ENCODE results near the gene TTC33.
"Not testable (repeated sequence)": the region's sequence is repeated elsewhere in the genome, so short reads cannot be mapped to it uniquely, and the experiment has no call there.

Gene TTC33

DNA sequence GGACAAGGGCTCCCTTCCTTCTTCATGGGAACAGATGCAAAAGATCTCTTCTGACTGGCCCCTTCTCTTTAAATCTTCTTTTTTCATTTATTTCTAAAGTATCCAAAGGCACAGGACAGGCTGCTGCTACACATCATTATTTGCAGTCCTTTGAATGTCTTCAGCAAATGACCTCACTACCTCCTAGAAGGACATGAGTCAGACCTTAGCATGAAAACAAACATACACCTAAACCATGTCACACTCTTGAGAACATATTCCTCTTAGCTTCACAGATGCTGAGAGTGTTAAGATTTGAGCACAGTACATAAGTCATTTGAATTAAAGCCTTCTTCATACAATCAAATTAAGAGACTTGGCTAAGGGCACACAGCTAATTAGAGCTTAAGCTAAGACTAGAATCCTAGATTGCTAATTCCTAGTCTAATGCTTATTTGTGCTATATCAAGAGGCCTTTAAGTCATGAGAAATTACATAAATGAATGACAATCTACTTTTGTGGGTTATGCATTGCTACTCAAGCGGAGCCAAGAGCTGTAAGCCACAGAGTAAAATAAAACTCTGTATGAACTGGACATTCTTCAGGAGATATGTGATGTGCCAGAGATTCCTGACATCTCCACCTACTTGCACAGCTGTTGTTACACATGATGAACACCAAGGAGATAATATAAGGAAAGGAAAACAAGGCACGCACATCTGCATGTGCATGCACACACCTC is 185.2 kb downstream of the TTC33 start:
- no peaks in the 10 kb centered on the region for H3K27me3 ChIP-seq (replicated peaks; ENCODE audit: control insufficient read depth, insufficient read depth, low read length, poor library complexity, severe bottlenecking)
- H3K4me1 ChIP-seq (ENCODE audit: control insufficient read depth, insufficient read depth, low read length, poor library complexity, severe bottlenecking), result no peaks in the 10 kb centered on the region
- H3K27ac ChIP-seq (ENCODE audit: insufficient read depth, low read length, poor library complexity, severe bottlenecking), result no peak overlapping the region
- no peaks in the 10 kb centered on the region for H3K36me3 ChIP-seq (ENCODE audit: control insufficient read depth, insufficient read depth, low read length)
- no peaks in the 10 kb centered on the region for H3K9me3 ChIP-seq (ENCODE audit: control insufficient read depth, low read length)
- no peak for DNase-seq
- no peak overlapping the region for H3K4me3 ChIP-seq (ENCODE audit: insufficient read depth, low read depth, low read length, poor library complexity, severe bottlenecking)

DNA sequence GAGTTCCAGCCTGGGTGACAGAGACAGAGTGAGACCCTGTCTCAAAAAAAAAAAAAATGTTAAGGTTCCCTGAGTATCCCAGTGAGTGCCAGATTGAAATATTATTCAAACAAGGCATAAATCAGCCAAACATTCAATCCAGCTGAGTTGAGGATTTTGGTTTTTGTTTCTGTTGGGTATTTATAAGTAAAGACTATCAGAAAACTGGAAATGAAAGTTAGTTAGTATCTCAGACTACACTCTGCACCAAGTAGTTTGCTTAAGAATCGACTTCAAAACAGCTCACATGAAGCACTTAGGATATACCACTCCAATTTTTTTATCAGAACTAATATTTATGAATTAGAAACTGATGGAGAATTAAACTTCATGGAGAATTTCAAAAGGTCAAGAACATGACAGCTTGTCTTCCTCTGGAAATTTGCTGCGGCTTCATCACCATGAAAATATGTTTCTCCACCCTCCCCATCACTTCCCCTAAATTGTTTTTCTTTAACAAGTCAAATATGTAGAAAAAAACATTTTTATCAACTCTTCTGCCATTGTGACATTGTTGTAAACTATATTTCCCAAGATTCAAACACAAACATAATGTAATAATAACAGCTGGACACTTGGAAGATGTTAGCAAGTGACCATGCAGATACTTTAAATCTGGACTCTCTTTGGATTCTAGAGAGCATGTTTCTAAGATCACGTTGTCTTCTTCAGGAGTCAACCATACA is 186.1 kb downstream of the TTC33 start:
- no peak for DNase-seq
- no peak overlapping the region for H3K4me3 ChIP-seq (ENCODE audit: insufficient read depth, low read depth, low read length, poor library complexity, severe bottlenecking)
- H3K27ac ChIP-seq (ENCODE audit: insufficient read depth, low read length, poor library complexity, severe bottlenecking), result no peak overlapping the region
- no peaks in the 10 kb centered on the region for H3K4me1 ChIP-seq (ENCODE audit: control insufficient read depth, insufficient read depth, low read length, poor library complexity, severe bottlenecking)
- H3K27me3 ChIP-seq (replicated peaks; ENCODE audit: control insufficient read depth, insufficient read depth, low read length, poor library complexity, severe bottlenecking), result no peaks in the 10 kb centered on the region
- H3K9me3 ChIP-seq (ENCODE audit: control insufficient read depth, low read length), result no peaks in the 10 kb centered on the region
- H3K36me3 ChIP-seq (ENCODE audit: control insufficient read depth, insufficient read depth, low read length), result no peaks in the 10 kb centered on the region

DNA sequence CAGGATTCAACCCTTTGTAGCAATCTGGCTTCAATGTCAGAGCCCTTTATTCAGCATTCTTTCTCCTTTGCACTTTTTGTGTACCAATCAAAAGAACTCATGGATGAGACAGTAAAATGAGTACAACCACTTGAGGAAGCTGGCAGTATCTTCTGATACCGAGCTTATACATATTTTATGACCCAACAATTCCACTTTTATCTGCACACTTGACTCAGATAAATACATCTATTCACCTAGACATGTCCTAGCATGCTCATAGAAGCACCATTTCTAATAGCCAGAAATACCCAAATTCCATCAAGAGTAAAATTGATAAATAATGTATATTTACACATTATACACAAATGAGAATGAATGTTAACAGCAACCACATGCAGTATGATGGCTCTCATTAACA is 187.2 kb downstream of the TTC33 start:
- Histone ChIP-seq H3K9me3 (ENCODE audit: control insufficient read depth, low read length) (no peaks in the 10 kb centered on the region), H3K36me3 (ENCODE audit: control insufficient read depth, insufficient read depth, low read length) (no peaks in the 10 kb centered on the region), H3K4me3 (ENCODE audit: insufficient read depth, low read depth, low read length, poor library complexity, severe bottlenecking) (no peak overlapping the region), H3K4me1 (ENCODE audit: control insufficient read depth, insufficient read depth, low read length, poor library complexity, severe bottlenecking) (no peaks in the 10 kb centered on the region), H3K27me3 (replicated peaks; ENCODE audit: control insufficient read depth, insufficient read depth, low read length, poor library complexity, severe bottlenecking) (no peaks in the 10 kb centered on the region), H3K27ac (ENCODE audit: insufficient read depth, low read length, poor library complexity, severe bottlenecking) (no peak overlapping the region)
- no peak for DNase-seq

DNA sequence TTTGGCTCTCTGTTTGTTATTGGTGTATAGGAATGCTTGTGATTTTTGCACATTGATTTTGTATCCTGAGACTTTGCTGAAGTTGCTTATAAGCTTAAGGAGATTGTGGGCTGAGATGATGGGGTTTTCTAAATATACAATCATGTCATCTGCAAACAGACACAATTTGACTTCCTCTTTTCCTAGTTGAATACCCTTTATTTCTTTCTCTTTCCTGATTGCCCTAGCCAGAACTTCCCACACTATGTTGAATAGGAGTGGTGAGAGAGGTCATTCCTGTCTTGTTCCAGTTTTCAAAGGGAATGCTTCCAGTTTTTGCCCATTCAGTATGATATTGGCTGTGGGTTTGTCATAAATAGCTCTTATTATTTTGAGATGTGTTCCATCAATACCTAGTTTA is 192.6 kb downstream of the TTC33 start:
- not testable (repeated sequence) for H3K27ac ChIP-seq (ENCODE audit: insufficient read depth, low read length, poor library complexity, severe bottlenecking); H3K36me3 ChIP-seq (ENCODE audit: control insufficient read depth, insufficient read depth, low read length); H3K4me1 ChIP-seq (ENCODE audit: control insufficient read depth, insufficient read depth, low read length, poor library complexity, severe bottlenecking); DNase-seq; H3K4me3 ChIP-seq (ENCODE audit: insufficient read depth, low read depth, low read length, poor library complexity, severe bottlenecking); H3K27me3 ChIP-seq (replicated peaks; ENCODE audit: control insufficient read depth, insufficient read depth, low read length, poor library complexity, severe bottlenecking); H3K9me3 ChIP-seq (ENCODE audit: control insufficient read depth, low read length)

DNA sequence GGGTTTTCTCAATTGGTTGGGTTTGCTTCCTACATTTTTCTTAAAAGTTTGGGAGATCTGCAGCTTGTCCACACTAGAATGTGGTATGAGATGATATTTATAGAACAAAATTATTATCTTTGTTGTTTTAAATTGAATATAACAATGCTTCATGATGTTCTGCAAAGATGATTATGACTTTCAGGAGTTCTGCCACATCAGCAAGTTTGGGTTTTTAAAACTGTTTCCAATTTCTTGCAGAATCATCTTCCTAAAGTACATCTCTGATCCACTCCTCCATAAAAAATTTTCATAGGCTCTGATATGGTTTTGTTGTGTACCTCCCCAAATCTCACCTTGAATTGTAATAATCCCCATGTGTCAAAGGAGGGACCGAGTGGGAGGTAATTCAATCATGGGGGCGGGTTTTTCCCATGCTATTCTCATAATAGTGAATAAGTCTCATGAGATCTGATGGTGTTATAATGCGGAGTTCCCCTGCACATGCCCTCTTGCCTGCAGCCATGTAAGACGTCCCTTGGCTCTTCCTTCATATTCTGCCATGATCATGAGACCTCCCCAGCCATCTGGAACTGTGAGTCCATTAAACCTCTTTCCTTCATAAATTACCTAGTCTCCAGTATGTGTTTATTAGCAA is 195.2 kb downstream of the TTC33 start:
- H3K27ac ChIP-seq (ENCODE audit: insufficient read depth, low read length, poor library complexity, severe bottlenecking), result no peak overlapping the region
- no peaks in the 10 kb centered on the region for H3K27me3 ChIP-seq (replicated peaks; ENCODE audit: control insufficient read depth, insufficient read depth, low read length, poor library complexity, severe bottlenecking)
- H3K36me3 ChIP-seq (ENCODE audit: control insufficient read depth, insufficient read depth, low read length), result no peaks in the 10 kb centered on the region
- no peaks in the 10 kb centered on the region for H3K9me3 ChIP-seq (ENCODE audit: control insufficient read depth, low read length)
- peaks cover 3% of the 10 kb centered on the region for H3K4me1 ChIP-seq (ENCODE audit: control insufficient read depth, insufficient read depth, low read length, poor library complexity, severe bottlenecking)
- H3K4me3 ChIP-seq (ENCODE audit: insufficient read depth, low read depth, low read length, poor library complexity, severe bottlenecking), result no peak overlapping the region
- DNase-seq, result no peak

DNA sequence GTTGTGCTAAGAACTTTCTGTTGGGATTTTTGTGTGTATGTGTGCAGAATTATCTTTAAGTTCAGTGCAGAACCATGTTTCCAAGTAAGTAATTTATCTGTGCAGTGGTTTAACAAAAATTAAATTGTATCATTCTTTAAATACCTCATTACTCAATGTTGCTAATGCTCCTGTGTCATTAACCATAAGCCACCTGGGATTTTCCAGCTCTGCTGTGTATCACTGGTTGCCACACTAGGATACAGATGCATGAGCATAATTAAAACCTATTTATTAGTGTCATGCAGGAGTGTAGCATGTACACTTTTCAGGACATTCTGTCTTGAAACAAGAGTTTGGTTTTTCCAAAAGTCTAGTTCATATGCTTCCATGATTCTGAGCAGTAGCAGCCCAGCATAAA is 196.5 kb downstream of the TTC33 start:
- DNase-seq, result no peak
- no peaks in the 10 kb centered on the region for H3K27me3 ChIP-seq (replicated peaks; ENCODE audit: control insufficient read depth, insufficient read depth, low read length, poor library complexity, severe bottlenecking)

DNA sequence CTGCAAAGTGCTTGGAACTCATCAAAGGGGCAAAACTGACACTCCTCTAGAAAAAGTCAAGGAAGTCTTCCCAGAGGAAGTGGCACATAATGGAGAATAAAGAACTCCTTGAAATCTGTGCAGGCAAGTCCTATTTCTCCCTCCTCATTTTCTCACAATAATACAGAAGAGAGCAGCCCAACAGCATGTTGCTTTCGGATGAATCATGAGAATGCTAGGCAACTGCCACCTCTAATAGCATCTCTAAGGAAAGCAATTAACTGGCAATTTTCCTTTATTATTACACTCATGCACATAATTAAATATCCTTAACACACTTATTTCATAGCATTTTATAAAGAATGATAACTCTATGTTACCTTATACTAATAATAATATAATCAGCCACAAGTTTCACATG is 198.3 kb downstream of the TTC33 start:
- DNase-seq, result no peak
- H3K9me3 ChIP-seq (ENCODE audit: control insufficient read depth, low read length), result no peaks in the 10 kb centered on the region
- no peak overlapping the region for H3K4me3 ChIP-seq (ENCODE audit: insufficient read depth, low read depth, low read length, poor library complexity, severe bottlenecking)
- no peaks in the 10 kb centered on the region for H3K36me3 ChIP-seq (ENCODE audit: control insufficient read depth, insufficient read depth, low read length)
- H3K27ac ChIP-seq (ENCODE audit: insufficient read depth, low read length, poor library complexity, severe bottlenecking), result no peak overlapping the region
- H3K4me1 ChIP-seq (ENCODE audit: control insufficient read depth, insufficient read depth, low read length, poor library complexity, severe bottlenecking), result peaks cover 3% of the 10 kb centered on the region
- H3K27me3 ChIP-seq (replicated peaks; ENCODE audit: control insufficient read depth, insufficient read depth, low read length, poor library complexity, severe bottlenecking), result no peaks in the 10 kb centered on the region

More for the DNA sequence above, 196.5 kb downstream of the TTC33 start:
- Histone ChIP-seq H3K27ac (ENCODE audit: insufficient read depth, low read length, poor library complexity, severe bottlenecking) (no peak overlapping the region), H3K4me1 (ENCODE audit: control insufficient read depth, insufficient read depth, low read length, poor library complexity, severe bottlenecking) (peaks cover 3% of the 10 kb centered on the region), H3K9me3 (ENCODE audit: control insufficient read depth, low read length) (no peaks in the 10 kb centered on the region), H3K36me3 (ENCODE audit: control insufficient read depth, insufficient read depth, low read length) (no peaks in the 10 kb centered on the region), H3K4me3 (ENCODE audit: insufficient read depth, low read depth, low read length, poor library complexity, severe bottlenecking) (no peak overlapping the region)

DNA sequence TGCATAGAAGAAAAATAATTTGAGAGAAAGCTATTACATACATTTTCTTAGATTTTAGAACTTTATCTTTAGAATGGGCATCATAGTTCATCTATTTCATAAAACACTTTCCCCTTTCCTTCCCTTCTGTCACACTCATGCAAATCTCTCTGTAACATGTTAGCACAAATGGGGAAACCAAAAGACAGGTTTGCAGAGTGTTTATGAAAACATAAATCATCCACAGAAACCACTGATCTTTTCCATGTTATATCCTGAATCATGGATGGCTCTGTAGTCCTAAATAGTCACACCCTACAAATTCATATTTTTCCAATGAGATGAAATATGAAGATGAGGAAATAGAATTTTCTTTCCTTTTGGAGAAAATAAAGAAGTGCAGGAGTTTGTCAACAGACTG is 198.9 kb downstream of the TTC33 start:
- H3K9me3 ChIP-seq (ENCODE audit: control insufficient read depth, low read length), result no peaks in the 10 kb centered on the region

GRCh38 chr5:40555886-40556285 is 199.9 kb downstream of the TTC33 start:
- H3K27me3 ChIP-seq (replicated peaks; ENCODE audit: control insufficient read depth, insufficient read depth, low read length, poor library complexity, severe bottlenecking), result no peaks in the 10 kb centered on the region
- no peak for DNase-seq
- H3K4me1 ChIP-seq (ENCODE audit: control insufficient read depth, insufficient read depth, low read length, poor library complexity, severe bottlenecking), result peaks cover 3% of the 10 kb centered on the region
- no peak overlapping the region for H3K4me3 ChIP-seq (ENCODE audit: insufficient read depth, low read depth, low read length, poor library complexity, severe bottlenecking)
- H3K9me3 ChIP-seq (ENCODE audit: control insufficient read depth, low read length), result no peaks in the 10 kb centered on the region
- H3K36me3 ChIP-seq (ENCODE audit: control insufficient read depth, insufficient read depth, low read length), result no peaks in the 10 kb centered on the region
- H3K27ac ChIP-seq (ENCODE audit: insufficient read depth, low read length, poor library complexity, severe bottlenecking), result no peak overlapping the region

More for the DNA sequence above, 198.9 kb downstream of the TTC33 start:
- Histone ChIP-seq H3K27me3 (replicated peaks; ENCODE audit: control insufficient read depth, insufficient read depth, low read length, poor library complexity, severe bottlenecking) (no peaks in the 10 kb centered on the region), H3K27ac (ENCODE audit: insufficient read depth, low read length, poor library complexity, severe bottlenecking) (no peak overlapping the region), H3K4me3 (ENCODE audit: insufficient read depth, low read depth, low read length, poor library complexity, severe bottlenecking) (no peak overlapping the region), H3K4me1 (ENCODE audit: control insufficient read depth, insufficient read depth, low read length, poor library complexity, severe bottlenecking) (peaks cover 3% of the 10 kb centered on the region), H3K36me3 (ENCODE audit: control insufficient read depth, insufficient read depth, low read length) (no peaks in the 10 kb centered on the region)
- no peak for DNase-seq

DNA sequence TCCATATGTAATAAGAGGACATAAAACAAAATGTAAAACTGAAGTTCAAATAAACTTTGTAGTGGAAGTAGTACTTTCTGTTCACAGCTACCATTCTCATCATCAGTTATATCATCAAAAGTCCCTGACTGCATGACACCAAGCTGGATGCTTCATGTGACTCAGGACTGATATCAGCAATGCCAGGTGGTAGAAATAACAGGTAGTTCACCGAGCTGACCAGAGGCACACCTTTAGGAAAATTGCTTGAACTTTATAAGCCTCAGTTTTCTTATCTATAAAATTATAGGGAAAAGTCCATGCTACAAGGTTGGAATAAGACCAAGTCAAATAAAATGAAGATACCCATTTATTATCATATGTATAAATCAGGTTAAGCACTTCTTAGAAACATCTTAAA is 200.9 kb downstream of the TTC33 start:
- no peak overlapping the region for H3K27ac ChIP-seq (ENCODE audit: insufficient read depth, low read length, poor library complexity, severe bottlenecking)
- no peaks in the 10 kb centered on the region for H3K27me3 ChIP-seq (replicated peaks; ENCODE audit: control insufficient read depth, insufficient read depth, low read length, poor library complexity, severe bottlenecking)
- no peaks in the 10 kb centered on the region for H3K36me3 ChIP-seq (ENCODE audit: control insufficient read depth, insufficient read depth, low read length)
- H3K4me3 ChIP-seq (ENCODE audit: insufficient read depth, low read depth, low read length, poor library complexity, severe bottlenecking), result no peak overlapping the region
- DNase-seq, result no peak
- H3K4me1 ChIP-seq (ENCODE audit: control insufficient read depth, insufficient read depth, low read length, poor library complexity, severe bottlenecking), result peaks cover 3% of the 10 kb centered on the region
- H3K9me3 ChIP-seq (ENCODE audit: control insufficient read depth, low read length), result no peaks in the 10 kb centered on the region
